ENCODE measurements around the gene DMRTC1.
"Not testable (repeated sequence)": the region's sequence is repeated elsewhere in the genome, so short reads cannot be mapped to it uniquely, and the experiment has no call there.

GRCh38 chrX:72936455-72936854 is 7.2 kb downstream of the DMRTC1 start:
- TF ChIP-seq POLR2AphosphoS5 (IDR thresholded peaks at IDR 0.05; ENCODE audit: insufficient read depth, low read depth, low read length); CTCF (IDR thresholded peaks at IDR 0.05; ENCODE audit: extremely low read depth in 1 of 2, insufficient read depth in 1 of 2, low read depth in 1 of 2, low read length in 2 of 2); EZH2 (IDR thresholded peaks at IDR 0.05; ENCODE audit: borderline replicate concordance, low read depth, low read length, severe bottlenecking); JUN (IDR thresholded peaks at IDR 0.05; ENCODE audit: borderline replicate concordance, insufficient read depth, insufficient read length, low read depth); POLR2A (IDR thresholded peaks at IDR 0.05; ENCODE audit: low read depth, low read length): not testable (repeated sequence)
- TF ChIP-seq, protein P1, sequence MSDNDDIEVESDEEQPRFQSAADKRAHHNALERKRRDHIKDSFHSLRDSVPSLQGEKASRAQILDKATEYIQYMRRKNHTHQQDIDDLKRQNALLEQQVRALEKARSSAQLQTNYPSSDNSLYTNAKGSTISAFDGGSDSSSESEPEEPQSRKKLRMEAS (IDR thresholded peaks at IDR 0.05; ENCODE audit: insufficient read depth, insufficient read length), result not testable (repeated sequence)
